Measurements from ENCODE around the gene SPSB4.
A peak's percentile ranks its signal among the peaks of the same experiment; 100 is the strongest.

Gene SPSB4

DNA sequence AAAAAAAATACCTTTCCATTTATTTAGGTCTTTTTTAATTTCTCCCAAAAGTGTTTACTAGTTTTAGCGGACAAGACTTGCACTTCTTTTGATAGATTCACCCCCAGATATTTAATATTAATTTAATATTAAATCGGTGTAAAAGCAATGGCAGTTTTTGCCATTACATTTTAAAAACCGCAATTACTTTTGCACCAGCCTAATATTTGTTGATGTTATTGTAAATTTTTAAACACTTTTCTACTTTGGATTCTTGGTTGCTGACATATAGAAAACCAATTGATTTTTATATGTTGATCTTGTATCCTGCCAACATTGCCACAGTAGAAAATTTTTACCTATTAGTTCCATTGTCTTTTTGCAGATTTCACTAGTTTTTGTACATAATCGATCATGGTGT lies 116.5 kb downstream of the SPSB4 start:
- DNase-seq, result no peak

DNA sequence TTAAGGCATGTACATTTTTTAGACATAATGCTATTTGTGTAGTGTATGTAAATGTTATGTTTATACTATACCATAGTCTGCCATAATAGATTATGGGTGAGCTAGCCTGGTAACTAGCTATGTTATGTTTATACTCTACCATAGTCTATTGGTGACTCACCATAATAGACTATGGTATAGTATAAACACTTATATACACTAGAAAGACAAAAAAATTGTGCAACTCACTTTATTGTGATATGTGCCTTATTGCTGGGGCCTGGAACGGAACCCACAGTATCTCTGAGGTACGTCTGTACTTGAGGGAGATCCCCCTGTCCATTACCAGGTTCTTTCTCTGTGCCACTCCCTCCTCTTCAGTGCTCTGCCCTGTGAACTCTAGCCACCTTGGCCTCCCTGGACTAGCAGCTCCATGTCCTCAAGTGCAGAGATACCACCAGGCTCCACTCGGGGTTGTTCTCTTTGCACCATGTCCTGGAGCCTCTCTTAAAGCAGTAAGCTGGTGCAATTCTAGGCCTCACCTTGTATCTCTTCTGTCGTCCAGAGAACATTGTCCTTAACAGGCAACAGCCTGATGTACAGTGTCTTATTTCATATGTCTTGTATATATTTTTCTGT lies 119.6 kb downstream of the SPSB4 start:
- DNase-seq, result no peak

DNA sequence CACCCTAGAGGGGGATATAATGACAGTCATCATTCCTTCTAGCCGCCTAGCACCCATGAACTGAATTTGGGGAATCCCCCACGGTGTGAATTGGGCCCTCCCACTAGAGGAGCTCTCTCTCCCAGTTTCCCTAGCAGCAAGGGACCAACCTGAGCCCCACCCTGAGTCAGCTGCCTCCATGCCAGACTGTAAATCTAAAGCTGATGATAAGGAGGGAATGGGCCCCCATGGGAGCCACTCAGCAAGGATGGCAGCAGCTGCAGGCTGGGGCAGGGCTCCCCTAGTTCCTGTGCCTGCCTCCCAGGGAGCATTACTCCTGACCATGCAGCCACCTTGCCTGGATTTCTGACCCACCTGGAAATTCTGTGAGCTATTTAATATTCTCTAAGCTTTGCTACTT lies 123.5 kb downstream of the SPSB4 start:
- DNase-seq, result no peak

DNA sequence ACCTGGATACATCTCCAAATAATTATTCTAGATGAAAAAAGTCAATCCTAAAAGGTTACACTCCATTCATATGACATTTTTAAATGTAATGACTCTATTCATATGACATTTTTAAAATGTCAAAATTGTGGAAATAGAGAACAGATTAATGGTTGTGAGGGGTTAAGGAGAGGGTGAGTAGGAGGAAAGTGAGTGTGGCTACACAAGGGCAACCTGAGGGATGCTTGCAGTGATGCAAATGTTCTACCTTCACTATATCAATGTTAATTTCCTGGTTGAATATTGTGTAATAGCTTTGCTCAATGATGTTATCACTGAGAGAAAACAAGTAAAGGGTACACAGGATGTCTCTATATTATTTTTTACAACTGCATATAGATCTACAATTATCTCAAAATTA lies 125.6 kb downstream of the SPSB4 start:
- no peak for DNase-seq

DNA sequence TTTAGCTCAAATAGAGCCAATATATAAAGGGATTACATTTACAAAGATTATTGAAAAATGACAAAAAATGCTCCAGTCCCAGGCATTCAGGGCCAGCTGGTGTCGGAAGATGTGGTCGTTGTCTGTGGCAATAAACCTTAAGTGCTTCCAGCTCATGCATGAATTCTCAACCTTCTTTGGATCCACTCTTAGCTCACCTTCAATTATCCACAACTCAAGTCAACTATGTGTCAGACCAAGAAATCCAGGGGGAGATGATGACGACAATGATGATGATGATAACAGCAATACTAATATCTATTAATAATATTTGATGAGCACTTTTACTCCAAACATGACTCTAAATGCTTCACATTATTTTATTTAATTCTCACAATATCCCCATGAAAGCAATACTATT lies 126.9 kb downstream of the SPSB4 start:
- no peak for DNase-seq

DNA sequence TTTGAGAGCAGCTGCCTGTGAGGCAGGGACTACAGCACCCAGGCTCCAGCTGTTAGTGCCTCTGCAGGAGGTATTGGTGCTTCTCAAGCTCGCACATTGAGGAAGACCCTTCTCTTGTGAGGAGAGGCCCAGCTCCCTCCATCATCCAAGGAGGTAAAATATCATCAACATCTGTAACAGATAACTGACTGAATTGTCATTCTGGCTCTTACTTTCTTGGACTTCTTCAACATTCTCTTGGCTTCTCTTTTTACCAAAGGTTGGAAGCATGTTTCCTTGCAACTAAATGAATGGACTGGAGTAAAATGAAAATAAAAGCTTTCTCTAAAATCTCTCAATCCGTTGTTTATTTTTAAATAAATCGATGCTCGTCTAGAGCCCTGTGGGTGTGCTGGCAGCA lies 127.4 kb downstream of the SPSB4 start:
- DNase-seq, result no peak

DNA sequence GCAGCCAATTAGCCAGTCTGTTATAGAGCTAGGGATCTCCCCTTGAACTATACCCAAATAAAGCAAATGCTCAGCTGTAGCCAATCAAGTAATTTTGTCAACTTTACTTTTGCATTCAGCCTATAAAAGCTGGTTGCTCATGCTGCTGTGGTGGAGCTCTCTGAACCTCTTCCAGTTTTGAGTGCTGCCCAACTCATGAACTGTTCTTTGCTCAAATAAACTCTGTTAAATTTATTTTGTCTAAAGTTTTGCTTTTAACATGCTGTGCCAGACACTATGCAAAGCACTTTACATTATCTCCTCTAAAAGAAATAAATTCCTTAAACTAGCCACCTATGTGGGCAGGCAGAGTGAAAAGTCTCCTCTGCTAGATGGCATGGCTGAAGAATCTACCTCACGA lies 128.8 kb downstream of the SPSB4 start:
- no peak for DNase-seq

DNA sequence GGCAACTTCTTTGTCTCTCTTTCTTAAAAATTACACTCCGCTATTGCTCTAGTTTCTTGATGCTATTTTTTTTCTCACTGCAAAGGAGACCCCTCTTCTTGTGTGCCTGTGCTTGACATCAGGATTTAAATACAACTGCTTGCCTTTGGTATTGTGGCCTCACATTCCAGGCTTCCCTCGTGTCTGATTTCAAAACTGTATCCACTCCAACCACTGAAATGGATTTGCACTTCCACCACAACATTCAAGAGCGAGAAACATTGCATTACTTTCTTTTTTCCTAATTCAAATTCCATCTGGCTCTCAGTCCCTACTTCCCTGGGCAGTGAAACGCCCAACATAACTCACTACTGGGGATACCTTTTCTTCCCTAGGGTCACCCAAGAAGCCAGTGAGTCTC lies 130.0 kb downstream of the SPSB4 start:
- DNase-seq, result no peak

DNA sequence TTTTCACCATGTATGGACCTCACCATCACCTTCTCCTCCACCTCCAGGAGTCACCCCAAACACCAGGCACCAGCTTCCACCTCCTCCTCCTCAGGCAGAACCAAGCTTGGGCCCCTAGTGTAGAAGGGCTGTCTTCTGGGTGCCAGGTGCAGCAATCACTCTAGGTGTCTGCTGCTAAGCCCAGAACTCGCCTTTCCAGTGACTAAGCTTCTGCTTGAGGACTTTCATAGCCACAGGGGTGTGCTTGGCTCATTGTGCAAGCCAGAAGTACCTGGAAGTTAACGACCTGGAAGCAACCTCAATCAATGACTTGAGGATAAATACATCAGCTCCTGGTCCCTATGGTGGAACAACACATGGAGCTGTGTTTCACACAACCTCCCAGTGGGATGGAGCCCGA lies 130.7 kb downstream of the SPSB4 start:
- no peak for DNase-seq

DNA sequence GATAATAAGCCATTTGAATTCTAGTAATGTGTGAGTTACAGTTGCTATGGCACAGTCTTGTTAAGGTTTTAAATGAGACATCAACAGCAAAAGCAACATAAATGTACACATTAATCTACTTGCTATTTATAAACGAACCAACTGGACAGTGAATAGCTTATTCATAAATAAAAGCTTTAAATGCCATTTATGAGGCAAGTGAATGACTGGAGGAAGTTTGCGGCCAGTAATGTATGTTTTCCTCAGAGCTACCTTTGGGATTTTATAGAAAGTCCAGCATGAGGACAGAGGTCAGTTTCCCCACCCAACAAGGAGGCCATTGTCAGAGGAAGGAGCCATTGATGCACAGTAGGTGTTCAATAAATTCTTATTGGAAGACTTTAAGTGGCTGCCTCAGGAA lies 132.5 kb downstream of the SPSB4 start:
- no peak for DNase-seq

DNA sequence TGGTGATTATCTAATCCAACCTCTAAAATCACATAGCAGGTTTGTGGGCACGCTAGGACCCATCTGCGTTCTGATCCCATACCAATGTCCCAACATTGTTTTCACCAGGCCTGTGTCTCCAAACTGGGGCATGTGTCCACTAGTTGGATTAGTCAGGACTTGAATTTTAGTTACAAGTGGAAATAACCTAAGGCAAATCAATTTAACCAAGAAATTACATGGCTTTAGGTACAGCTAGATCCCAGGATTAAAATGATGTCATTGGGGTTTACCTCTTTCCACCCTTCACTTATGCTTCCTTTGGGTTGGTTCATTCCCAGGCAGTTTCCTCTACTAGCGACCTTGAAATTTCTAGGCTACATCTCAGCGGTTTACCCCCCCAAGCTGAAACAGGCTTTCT lies 133.3 kb downstream of the SPSB4 start:
- DNase-seq, result no peak

DNA sequence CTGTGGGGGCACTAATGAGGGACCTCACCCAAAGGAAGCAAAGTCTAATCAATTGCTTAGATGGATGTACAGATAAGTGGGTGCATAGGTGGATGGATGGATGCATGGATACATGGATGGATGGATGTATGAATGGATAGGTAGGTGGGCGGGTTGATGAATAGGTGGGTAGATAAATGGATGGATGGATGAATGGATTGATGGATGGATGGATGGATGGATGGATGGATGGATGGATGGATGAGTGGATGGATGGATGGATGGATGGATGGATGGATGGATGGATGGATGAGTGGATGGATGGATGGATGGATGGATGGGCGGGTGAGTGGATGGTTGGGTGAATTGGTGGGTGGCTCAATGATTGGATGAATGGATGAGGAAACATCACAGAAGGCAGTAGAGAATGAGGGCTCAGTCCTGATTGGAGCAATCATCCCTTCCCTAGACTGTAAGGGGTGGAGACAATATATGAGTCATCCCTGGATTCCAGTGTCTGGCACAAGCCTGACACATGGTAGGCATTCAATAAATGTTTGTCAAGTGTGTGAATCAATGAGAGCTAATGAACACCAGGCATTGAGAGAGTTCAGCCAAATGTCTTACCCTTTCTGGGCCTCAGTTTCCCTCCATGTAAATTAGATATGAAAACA lies 140.1 kb downstream of the SPSB4 start:
- DNase-seq, result no peak

DNA sequence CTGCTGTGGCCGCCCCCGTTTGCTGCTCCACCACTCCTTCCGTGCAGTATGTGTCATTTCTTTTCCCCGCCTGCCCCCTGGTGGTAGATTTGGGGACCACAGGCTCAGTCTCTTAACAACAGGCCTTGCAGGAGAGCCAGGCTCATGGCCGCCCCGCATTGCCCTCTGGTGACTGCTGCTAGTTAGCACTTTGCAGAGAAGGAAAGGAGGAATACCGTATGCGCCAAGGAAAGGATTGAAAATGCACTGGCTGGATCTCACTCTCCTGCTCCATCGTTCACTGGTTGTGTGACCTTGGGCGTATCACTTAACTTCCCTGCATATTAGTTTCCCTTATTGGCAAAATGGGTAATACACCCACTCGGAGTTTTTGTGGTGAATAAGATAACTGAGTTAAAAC lies 141.2 kb downstream of the SPSB4 start:
- peak; percentile 94 to 97 (median 96) for DNase-seq

DNA sequence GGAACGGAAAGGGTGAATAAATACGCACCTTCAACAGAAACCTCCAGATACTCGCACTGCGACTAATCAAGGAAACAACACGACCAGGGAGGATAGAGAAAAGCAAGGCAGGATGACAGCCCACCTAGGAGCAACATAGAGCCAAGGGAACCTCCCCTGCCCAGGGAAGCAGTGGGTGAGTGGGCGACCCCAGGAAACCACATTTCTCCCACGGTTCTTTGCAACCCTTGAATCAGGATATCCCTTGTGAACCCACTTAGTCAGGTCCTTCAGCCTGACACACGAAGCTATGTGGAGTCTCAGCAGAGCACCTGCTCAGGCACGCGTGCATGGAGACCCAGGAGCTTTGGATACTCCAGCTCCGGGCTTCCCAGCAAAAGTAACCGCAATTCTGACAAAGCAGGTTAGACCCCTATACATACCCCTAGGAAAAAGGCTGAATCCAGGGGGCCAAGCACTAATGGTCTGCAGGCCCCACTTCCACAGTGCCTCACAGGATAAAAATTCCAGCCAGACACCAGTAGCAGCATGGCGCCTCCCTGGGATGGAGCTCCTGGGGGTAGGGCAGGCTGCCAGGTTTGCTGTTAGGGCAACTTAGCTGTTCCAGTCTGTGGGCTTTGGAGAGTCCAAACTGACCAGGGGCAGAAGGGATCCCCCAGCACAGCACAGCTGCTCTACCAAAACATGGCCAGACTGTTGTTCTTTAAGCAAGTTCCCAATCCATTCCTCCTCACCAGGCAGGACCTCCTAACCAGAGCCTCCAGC lies 142.1 kb downstream of the SPSB4 start:
- peak; percentile 44 to 51 (median 45) for DNase-seq
